Stimulated activated CD8-positive, alpha-beta memory T cell treated with anti-CD3 and anti-CD28 coated beads, Interleukin-7, amount 100 ng/mL, for 1 hour (primary cell): ENCODE results near the gene S100A2.

ENCODE experiments used
- DNase-seq, 2 donors: peaks; one replicate each; pipeline ENCODE4 v3.0.0-alpha.2; 2020; ENCODE audit warnings: low read depth in 2 of 2

Gene S100A2

DNA sequence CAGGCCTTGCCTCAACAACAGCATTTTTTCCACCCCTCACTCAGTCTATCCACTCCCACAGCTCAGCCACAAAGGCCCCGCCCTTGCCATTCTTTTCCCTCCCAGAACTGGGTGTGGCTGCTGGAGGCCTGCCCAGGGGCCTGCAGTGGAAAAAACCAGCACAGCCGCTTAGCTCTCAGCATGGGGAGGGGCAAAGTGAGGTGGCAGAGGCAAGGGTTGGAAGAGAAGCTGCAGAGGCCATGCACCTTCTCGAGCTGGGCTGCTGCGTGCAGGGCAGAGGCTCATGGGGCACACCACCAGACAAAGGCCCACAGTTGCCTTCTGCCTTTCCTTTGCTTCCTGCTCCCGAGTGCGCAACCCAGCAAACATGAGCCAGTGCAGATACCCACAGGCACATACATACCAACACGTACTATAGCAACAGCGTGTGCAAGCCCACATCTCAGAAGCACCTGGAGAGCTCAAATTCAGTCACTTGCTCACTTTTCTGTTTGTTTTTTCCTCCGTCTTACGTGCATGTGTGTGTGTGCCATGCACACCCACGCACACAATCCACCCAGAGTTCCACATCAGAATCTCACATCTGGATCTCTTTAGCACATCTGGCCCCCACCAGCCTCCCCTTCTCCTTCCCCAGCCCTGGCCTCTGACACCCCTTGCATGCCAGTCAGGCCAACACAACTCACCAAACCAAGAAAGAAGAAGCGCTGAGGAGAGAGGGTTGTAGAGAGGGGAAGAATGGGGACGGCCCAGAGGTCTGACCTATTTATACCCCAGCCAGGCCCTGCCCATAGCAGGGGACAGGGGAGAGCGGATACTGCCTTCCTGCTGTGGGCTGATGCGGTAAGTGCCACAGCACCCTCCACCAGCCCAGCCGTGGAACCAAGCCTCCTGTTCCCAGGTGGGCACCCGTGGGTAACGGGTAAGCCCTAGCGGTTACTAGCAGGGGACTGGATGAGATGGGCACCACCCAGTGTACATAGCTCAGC, 20.3 kb downstream of the S100A2 start, which contains the start of gene S100A4:
Gene S100A4, minus strand, starts transcription at position 740 of the 989 bp plus-strand sequence. CDS start 1,012 bp downstream, outside the sequence.
- DNase-seq: peak; percentile 68 to 77

DNA sequence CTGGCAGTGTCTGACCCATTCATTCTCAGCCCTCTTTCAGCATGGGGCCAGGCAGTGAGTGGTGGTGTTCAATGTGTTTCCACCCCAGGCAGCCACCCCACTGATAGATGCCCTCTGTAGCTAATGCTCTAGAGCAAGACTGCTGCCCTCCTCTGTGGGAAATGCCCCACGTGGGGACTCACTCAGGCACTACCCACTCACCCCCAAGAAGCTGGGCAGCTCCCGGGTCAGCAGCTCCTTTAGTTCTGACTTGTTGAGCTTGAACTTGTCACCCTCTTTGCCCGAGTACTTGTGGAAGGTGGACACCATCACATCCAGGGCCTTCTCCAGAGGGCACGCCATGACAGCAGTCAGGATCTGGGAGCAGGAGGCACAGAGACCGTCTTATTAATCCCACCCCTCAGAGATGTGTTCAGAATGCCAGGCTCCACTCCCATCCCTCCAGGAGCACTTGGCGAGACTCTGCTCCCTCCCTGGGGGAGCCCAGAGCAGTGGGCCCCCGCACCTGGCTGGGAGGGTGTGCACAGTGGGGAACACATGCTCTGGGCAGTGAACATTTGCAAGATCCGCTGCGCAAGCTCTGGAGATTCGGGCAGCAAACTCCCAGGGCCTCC, 21.1 kb downstream of the S100A2 start:
- no peak for DNase-seq

DNA sequence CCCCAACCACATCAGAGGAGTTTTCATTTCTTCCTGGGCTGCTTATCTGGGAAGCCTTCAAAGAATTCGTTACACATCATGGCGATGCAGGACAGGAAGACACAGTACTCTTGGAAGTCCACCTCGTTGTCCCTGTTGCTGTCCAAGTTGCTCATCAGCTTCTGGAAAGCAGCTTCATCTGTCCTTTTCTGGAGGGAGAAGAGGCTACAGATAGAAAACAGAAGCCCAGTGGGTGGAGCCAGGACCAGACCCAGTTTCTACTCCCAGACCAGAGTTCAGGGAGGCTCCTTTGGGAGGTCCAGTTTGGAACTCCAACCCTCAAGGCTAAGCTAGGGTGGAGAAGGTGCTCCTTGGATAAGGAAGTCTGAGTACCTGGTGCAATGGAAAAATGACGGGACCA, 21.9 kb downstream of the S100A2 start:
- DNase-seq: no peak

DNA sequence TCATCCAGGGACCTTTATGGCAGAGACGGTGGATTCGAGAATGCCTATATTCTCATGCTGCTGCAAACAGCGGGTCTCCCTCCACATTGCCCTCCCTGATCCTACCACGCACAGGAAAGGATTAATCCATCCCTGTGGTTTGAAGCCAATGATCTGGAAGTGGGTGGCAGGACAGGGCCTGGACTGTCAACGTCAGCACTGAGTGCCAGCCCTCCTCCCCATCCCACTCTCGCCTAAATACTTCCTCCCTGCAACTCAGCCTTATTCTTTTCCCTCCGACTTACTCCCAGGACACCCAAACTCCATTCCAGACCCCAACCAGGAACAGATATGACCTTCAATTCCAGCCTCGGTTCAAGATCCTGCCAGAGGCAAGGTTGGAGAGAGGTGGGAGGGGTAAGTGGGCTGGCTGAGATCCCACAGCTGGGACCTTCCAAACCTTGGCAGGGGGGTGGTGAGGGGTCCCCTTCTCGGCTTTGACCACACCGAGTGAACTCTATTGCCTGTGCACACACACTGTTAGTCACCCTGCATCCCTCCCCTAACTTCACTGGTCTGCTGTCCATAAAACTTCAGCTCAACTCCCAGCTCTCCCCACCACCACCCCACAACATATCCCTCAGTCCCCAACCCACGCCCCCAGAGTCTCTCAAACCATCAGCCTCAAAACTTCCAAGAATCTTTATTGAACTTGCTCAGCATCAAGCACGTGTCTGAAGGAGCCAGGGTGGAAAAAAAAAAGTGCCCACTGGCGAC, 22.5 kb downstream of the S100A2 start:
- DNase-seq: no peak

DNA sequence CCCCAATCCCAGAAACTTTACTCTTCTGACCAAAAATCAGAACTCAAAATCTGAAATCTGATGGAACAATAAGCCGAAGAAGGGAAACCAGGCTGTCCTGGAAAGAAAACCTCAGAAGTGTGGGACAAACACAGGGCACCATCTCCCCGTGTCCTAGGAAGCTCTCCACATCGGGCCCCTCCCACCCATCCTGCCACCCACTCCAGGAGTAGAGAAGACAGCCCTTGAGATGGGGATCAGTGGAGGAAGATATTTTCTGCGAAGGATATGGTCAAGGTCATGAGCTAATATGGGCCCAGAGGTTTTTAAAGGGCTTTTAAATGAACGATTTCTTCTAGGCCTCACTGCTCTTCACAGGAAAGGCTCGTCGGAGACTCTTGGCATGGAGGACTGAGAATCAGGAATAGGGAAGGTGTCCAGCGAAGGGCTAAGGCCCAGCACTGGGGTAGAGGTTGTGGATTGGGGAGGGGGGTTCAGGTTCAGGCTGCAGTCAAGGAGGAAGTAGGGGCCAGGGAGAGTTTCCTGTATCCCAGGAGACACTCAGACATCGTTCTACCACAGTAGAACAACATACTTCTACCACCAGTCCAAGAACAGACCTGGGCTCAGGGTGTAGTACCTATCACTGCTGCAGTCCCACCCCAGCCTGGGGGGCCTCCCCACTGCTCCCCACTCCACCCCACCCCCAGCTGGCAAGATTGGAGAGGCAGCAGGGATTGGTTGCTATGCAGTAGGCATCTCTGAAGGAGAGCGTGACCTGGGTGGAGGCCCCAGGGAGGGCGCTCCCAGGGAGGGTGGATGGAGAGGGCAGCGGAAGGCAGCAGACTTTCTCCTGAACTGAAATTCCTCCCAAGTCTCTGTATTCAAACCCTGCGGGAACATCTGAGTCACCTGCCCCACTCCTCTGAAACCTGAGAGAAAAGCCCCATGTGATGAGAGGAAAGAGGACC, 23.7 kb downstream of the S100A2 start:
- no peak for DNase-seq

DNA sequence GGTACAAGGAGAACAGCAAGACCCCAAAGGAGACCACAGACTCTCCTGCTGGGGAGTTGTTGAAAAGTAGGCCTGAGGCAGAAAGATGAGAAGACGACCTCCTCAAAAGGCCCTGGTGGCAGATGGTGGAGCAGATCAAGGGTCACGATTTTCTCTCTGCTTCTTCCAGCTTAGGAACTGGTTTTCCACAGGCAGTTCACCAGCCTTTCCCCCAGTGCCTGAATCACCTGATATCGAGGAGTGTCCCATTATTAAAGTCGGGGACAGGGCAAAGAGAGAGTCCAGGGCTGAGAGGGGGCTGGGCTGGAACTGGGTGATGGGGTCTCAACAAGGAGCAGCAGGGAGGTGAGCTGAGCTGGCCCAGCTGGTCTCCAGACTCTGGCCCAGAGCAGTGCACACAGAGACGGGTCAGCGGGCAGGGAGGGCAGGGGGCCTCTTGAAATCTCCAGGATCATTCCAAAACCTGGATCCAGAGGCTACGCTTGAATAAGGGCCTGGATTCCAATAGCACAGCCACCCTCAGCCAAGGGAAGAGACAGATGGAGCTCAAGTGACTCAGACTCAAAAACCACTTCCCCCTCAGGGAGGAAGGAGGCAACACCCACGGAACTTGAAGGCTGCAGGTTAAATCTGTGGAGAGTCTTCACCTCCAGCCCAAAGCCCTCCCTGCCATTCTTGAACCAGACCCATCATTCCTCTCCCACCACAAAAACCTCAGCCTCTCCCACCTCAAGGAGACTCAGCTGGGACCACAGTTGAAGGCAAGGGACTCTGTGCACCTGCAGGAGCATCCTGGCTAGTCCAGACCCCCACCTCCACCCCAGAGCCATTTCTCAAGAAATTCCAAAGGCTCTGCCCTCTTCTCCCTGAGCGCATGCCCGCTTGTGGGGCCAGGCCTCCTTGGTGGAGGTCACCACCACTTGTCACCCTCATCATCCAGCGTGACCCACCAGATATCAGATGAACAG, 25.0 kb downstream of the S100A2 start, which contains the start of gene S100A5:
Gene S100A5, minus strand, starts transcription at position 541 of the 968 bp plus-strand sequence. CDS start 743 bp downstream, outside the sequence.
- DNase-seq: no peak

DNA sequence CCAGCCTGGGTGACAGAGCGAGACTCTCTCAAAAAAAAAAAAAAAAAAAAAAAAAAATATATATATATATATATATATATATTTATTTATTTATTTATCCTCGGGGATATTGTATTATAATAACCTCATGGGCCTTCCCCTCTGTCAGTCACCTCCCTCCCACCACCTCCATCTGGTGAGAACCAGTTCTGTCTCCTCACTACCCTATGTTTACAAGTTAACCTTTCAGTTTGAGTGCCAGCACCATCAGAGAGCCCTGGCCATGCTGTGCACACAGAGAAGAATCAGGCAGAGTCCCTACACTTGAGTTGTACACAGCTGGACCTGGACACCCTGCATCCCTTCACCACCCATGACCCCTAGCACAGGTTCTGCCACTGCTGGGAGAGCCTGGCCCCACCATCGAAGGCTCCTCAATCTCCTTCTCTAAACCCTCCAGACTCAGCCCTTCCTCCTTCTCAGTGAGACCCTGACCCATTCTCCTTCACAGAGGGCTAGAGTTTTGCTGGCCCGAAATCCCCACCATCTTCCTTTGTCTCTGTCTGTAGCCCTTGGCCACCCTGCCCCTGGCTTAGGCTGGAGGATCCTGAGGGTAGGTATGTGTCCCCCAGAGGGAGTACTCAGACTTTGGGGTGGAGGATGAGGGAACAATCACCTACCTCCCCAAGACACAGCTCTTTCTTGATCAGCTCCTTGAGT, 26.1 kb downstream of the S100A2 start:
- no peak for DNase-seq

DNA sequence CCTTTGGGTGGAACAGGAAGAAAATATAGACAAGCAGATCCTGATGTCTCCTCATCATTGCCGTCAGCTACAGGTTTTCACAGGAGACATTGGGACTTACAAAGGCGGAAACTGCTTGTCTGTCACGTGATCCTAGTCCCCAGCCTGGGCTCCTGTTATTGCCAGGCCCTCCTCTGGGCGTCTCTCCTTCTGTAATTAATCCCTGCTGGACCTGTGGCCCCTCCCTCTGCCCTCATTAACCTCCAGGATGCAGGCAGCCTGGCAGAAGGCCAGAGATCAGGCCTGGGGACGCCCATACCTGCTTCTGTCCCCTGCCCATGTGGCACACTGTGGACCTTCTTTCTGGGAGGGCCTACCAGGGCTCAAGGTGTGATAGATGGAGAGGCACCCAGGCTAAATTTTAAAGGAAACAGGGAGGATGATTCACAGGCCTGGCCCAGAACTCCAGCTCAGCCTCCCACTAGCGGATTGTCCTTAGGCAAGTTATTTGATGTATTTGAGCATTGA, 27.3 kb downstream of the S100A2 start:
- no peak for DNase-seq

DNA sequence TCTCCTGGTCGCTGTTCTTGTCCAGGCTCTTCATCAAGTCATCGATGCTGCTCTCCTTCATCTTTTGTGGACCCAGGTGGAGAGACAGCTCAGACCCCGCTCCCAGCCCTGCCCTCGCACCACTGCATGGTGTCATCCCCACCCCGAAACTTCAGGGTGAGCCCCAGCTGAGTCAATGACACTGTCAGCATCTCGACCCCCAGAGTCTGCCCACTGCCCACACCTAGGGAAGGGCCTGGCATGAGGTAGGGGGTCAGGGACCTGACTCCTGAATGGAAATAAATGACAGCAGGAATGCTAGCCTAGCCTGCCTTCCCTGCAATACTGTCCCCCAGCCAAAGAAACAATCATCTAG, 28.3 kb downstream of the S100A2 start:
- no peak for DNase-seq

DNA sequence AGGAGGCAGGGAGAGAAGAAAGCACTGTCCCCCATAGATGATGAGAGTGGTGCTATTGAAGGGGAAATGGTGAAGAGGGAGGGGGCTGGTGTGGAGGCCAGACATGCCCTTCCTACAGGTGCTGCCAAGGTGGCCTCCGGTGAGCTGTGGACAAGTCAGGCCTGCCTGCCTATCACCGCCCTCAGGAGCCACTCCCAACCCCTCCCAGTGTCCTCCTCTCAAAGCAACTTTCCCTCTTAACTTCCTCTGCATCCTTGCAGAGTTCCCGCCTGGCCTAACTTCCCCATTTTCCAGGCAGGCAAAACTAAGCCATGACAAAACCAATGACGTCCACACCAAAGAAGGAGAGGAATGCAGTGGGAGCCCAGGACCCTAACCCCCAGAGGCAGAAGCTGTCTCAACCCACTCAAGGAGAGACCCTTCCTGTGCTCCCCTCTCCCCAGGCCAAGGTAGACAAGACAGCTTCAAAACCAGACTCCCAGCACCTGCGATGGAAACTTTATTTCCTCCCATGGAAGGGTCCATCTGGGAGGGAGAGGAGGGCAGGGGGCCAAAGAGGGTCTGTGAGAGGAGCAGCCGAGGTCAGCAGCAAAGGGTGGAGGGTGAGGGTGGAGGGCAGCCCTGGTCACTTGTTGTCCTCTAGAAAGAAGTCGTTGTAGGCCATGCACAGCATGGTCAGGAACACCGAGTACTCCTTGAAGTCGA, 28.8 kb downstream of the S100A2 start:
- no peak for DNase-seq

DNA sequence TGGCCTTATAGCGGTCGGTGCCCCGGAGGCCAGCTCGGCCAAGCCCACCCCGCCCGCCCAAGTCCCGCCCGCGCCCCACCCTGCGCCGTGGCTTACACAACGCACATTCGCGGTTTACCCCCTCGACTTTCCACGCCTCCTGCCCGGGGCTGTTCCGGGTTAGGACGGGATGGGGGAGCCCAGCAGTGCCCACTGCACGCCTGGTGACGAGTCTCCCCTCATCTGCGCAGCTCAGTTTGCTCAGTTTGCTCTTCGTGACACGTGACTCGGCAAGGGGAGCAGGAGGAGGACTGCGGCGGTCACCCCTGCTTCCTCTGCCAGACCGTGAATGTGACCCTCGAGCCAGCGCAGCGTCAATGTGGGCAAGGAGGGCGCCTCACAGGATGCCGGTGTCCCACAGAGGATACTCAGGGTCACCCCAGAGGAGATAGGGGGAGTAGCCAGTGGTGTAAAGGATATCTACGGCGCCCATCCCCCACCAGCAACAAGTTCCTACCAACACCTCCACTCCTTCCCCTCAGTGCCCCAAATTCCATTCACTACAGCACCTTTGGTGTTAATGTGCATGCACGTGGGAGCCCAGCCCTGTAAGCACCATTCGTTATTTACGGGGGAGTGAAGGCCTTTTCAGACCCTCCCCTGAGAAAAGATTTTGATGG, 29.5 kb downstream of the S100A2 start:
- DNase-seq: peak; percentile 63 to 69

DNA sequence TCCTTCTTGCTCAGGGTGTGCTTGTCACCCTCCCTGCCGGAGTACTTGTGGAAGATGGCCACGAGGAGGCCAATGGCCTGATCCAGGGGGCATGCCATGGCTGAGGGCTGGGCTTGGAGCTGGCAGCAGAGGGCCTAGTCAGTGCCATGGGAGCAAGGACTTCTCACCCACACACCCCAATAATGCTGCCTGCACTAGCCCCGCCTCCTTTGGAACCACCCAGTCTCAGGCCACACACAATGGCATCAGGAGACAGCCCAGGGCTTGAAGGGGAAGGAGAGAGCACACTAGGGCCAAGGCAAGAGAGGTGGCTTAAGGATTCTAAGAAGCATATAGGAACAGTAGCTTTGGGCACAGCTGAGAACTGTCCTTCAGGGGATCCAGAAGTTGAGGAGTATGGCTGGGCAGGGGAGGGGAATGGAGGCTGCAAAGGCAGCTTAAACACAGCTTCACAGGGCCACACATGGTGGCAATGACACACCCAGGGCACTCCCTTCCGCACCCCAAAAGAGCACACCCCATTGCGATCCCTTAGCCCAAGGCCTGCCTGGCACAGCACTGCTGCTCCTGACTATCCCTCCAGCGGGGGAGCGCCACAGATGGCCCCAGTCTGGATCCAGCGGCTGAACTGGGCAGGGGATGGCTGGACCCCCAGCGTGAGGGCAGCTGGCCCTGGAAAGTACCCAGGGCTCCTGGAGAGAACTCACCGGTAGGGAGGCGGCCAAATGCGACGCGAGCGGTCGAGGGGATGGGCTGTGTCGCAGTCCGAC, 30.2 kb downstream of the S100A2 start, which contains the start of gene S100A6:
Gene S100A6, minus strand, starts transcription at position 750 of the 770 bp plus-strand sequence. Its CDS starts 652 bp downstream, at position 98.
- no peak for DNase-seq

DNA sequence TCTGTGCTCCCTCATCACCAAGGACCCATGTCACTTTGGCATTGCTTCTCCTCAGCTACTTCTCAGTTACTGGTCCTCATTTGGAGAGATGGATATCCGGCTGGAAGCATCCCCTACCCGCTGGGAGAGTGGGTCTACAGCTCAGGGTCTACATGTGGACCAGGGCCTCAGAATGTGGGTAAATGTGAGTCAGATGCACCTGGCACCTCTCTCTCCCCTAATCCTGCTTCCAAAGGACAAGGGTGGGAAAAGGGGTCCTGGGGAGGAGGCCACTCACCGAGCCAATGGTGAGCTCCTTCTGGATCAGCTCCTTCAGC, 30.8 kb downstream of the S100A2 start:
- DNase-seq: no peak

DNA sequence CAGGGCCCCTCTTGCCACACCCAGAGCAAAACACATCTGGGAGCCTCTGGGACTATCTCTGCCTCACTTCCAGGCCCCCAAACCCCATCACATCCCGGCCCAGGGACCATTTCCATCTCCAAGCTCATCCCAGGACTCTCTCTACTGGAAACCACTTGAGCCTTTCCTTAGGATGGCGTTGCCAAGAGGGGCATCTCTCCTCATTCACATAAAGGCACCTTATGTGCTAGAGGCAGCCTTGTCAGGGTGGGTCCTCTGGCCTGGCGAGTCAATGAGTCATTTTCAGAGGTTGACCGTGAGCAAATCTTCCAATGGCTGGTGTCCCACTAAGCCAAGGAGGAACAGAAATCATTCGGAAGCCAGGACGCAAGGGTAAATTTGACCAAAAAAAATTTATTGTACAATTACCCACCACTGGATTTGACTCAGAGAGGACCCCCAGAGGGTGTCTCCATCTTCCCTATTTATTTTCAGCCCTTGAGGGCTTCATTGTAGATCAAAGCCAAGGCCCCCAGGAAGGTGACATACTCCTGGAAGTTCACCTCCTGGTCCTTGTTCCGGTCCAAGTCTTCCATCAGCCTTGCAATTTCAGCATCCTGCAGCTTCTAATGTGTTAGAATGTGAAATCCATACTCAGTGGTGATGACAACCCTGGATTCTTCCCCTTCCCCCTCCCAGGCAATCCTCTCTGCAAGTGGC, 31.3 kb downstream of the S100A2 start:
- no peak for DNase-seq

DNA sequence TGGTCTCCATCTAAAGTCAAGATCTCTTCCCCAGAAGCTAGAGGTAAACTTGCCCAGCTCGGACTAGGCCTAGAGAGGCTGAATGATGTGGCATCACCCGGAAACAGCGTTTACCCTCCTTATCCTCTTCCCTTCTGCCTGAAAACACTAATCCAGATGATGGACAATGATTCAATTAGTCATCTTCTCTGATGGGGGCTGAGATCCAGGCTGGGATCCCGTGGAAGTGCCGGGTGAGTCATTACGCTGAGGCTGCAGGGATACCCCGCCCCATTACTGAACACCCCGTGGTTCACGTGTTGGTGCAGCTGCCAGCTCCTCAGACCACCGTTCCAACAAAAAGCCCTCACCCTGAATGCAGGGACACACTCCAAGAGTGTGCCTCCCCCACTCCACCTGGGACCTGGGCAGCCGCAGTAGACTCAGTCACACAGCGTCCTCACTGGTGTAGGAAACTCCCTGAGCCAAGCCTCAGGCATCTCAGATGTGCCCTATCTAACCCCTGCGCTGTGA, 31.9 kb downstream of the S100A2 start:
- DNase-seq: no peak
